Renal cortical epithelial cell (primary cell): Measurements from ENCODE around the gene PDP2. TPM values are rescaled to one million over a fixed set of nuclear protein-coding genes. Genes with fewer than 3 reads are reported as not detected.

Source experiments
- DNase-seq: peaks from one replicate; pipeline ENCODE4 v3.0.0-alpha.2; 2011; ENCODE audit warnings: low read depth
- total RNA-seq: library from RNA; depleted of rRNA; stranded (reverse); fragments of >200 nt; gene quantifications from 2 replicates; pipeline ENCODE4 v1.2.3, GENCODE V29; 2014

Gene PDP2
- total RNA-seq, 1 donor from 2014 or later: 11.5 TPM

GRCh38 chr16:66903544-66904427, 23.5 kb downstream of the PDP2 start:
- DNase-seq: no peak

- DNase-seq: no peak
These were observed 24.1 kb downstream of the PDP2 start for GRCh38 chr16:66904428-66904845.

GRCh38 chr16:66904846-66905632, 24.7 kb downstream of the PDP2 start:
- DNase-seq: no peak

- DNase-seq: peak; percentile 71
These were observed 25.6 kb downstream of the PDP2 start for GRCh38 chr16:66905633-66906539.

GRCh38 chr16:66906916-66907836, 26.9 kb downstream of the PDP2 start:
- DNase-seq: no peak

GRCh38 chr16:66908116-66908515, 27.8 kb downstream of the PDP2 start:
- no peak for DNase-seq

- DNase-seq: no peak
These were observed 28.6 kb downstream of the PDP2 start for GRCh38 chr16:66908762-66909559.

GRCh38 chr16:66910175-66910940, 30.0 kb downstream of the PDP2 start:
- no peak for DNase-seq

GRCh38 chr16:66911112-66911511, 30.8 kb downstream of the PDP2 start:
- no peak for DNase-seq

- no peak for DNase-seq
These were observed 31.5 kb downstream of the PDP2 start for GRCh38 chr16:66911801-66912200.

GRCh38 chr16:66913081-66913480, 32.8 kb downstream of the PDP2 start:
- no peak for DNase-seq

- DNase-seq: no peak
These were observed 33.4 kb downstream of the PDP2 start for GRCh38 chr16:66913711-66914110.

- DNase-seq: no peak
These were observed 34.2 kb downstream of the PDP2 start for GRCh38 chr16:66914541-66914940.

GRCh38 chr16:66915041-66915440, 34.7 kb downstream of the PDP2 start:
- DNase-seq: no peak

GRCh38 chr16:66916518-66916917, 36.2 kb downstream of the PDP2 start:
- DNase-seq: no peak

- DNase-seq: no peak
These were observed 37.4 kb downstream of the PDP2 start for GRCh38 chr16:66917741-66918140.

- no peak for DNase-seq
These were observed 38.0 kb downstream of the PDP2 start for GRCh38 chr16:66918355-66918754.

- DNase-seq: peak; percentile 98
These were observed 38.7 kb downstream of the PDP2 start, which contains the start of gene CDH16 for GRCh38 chr16:66918803-66919568. CDH16 (minus strand) TSS chr16:66918885; CDS start chr16:66918065, 820 bp downstream.
